Nucleus accumbens (tissue), 56 donors: ENCODE measurements around the gene DEFB131B.
"Not testable (repeated sequence)": the region's sequence is repeated elsewhere in the genome, so short reads cannot be mapped to it uniquely, and the experiment has no call there.

Experiments
- DNase-seq, 56 donors: peaks; one replicate each; lab custom pipeline; 2025; lab: John Stamatoyannopoulos, UW

Gene DEFB131B

DNA sequence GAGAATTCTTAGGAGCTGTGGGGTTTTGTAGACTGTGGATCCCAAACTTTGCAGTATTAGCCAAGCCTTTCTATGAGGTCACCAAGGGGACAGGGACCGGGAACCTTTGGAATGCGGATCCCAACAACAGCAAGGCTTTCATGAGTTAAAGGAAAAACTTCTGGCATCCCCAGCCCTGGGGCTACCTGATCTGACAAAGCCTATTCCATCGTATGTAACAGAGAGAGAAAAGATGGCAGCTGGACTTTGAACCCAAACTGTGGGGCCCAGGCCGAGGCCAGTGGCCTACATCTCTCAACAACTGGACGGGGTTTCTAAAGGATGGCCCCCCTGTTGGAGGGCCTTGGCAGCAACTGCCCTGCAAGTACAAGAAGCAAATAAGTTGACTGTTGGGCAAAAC, 32.5 kb downstream of the DEFB131B start:
- not testable (repeated sequence) for DNase-seq

GRCh38 chr11:71911321-71911985, 33.2 kb downstream of the DEFB131B start:
- not testable (repeated sequence) for DNase-seq

DNA sequence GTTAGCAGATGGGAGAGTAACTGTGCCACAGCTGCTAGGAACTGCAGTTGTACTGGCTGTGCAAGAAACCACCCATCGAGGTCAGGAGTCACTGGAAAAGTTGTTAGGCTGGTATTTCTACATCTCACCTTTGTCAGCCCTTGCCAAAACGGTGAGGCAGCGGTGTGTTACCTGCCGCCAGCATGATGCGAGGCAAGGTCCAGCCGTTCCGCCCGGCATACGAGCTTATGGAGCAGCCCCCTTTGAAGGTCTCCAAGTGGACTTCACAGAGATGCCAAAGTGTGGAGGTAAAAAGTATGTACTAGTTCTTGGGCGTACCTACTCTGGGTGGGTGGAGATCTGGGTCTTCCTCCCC, 33.7 kb downstream of the DEFB131B start:
- DNase-seq = not testable (repeated sequence)

- DNase-seq = no peak
Measured at GRCh38 chr11:71913756-71914526, 35.7 kb downstream of the DEFB131B start.

DNA sequence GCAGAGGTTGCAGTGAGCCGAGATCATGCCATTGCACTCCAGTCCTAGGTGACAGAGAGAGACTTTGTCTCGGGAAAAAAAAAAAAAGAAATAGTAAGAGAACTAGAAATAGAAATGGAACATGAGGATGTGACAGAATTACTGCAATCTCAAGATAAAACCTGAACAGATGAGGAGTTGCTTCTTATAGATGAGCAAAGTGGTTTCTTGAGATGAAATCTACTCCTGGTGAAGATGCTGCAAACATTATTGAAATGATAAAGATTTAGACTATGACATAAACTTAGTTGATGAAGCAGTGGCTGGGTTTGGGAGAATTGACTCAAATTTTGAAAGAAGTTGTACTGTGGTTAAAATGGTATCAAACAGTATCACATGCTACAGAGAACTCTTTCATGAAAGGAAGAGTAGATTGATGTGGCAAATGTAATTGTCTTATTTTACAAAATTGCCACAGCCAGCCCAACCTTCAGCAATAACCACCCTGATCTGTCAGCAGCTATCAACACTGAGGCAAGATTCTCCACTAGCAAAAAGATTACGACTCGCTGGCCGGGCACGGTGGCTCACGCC, 36.5 kb downstream of the DEFB131B start:
- no peak for DNase-seq

DNA sequence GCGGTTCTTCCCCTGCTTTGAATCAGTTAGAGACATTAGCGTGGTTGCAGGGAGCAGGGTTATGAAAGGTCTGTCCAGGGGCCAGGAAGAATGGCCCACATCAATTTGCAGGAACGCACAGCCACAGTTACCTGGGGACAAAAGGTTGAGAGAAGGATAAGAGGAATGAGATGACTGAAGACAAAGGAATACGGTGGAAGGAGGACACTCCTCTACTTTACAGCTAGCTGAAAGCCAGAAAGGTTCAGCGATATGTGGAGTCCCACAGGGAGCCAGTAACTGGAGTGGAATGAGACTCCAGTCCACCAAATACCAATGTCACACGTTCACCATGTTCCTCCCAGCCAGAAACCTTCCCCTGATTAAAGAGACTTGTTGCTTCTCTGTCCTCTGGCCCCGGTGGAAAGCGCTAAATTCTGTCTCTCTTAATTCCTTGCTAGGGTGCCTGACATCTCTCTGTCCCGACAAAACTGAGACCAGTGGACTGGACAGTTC, 39.4 kb downstream of the DEFB131B start:
- no peak for DNase-seq

DNA sequence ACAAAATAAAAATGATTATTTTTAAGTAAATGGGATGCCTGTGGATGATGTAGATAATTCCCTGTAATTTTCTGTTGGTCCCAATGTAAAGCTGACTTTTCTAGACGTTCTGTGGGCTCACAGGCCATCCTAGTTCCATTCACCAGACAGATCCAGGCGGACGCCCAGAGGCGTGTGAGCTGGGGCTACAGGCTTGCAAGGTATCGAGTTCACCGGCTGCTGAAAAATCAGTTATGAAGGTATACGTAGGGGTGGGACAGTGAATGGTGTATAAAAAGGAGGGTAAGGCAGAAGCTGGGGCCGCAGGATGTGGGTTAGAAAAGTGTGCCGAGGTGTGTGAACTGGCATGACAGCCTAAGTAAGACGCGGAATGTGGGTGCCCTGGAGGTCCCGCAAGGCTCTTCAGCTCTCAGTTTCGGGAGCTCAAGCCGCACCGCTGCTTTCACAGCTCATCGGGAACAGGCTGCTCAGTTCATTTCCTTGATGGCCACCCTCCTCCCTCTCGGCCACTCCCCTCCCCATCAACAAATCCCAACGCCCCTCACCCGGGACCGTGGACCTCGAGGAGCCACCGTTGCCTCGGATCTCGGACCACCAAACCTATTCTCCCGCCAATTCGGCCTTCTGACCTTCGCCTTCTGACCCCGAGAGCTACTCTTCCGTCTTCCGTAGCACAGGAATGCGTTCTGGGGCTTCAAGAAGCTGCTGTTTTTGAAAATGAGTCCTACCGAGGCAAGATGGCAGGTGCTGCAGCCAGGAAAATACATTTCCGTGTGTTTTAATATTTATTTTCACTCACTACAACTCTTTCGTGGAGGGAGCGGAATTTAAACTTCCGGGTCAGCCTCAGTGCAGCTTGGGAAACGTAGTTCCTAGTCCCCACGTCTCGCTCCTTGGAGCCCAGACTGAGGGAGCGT, 49.8 kb downstream of the DEFB131B start, which contains the start of gene XNDC1N:
XNDC1N (minus strand) TSS at position 775 of the 917 bp plus-strand sequence. CDS start 5,241 bp downstream, outside the sequence.
- peak in 52 of 56 donors; percentile 46 to 98 (median 85) for DNase-seq

DNA sequence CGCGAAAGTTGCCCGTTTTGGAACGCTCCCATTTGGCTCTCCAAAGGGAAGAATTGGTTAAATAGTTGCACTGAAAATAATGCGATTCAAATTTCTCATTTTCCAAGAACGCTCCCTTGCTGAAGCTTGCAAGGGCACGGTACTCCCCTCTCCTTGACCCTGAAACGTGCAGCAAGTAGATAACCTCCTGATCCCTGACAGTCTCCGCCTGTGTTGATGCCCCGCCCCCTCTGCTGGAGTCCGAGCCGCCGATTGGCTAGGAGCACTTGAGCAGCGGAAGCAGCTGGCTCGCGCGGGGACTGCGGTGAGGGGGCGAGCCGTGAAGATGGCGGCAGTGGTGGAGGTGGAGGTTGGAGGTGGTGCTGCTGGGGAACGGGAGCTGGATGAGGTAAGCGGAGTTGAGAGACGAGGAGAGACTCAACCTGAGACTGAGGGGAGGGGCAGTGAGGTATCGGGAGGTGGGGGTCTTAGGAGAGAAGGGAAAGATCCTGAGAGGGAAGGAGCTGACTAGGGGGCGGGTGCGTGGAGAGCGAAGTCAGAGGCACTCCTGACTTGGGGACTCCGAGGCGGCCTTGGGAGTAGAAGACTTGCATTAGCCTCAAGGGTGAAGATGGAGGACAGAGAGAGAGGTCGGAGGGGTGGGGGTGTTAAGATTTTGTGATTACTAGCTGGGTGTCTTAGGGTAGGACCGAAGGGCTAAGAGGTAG, 50.6 kb downstream of the DEFB131B start, which contains the start of gene RNF121:
RNF121 (plus strand) TSS at position 310 of the 707 bp plus-strand sequence; CDS start at position 326, 16 bp downstream.
- DNase-seq = peak; percentile 82 to 99 (median 95)

GRCh38 chr11:71929491-71929890, 51.2 kb downstream of the DEFB131B start:
- no peak for DNase-seq

DNA sequence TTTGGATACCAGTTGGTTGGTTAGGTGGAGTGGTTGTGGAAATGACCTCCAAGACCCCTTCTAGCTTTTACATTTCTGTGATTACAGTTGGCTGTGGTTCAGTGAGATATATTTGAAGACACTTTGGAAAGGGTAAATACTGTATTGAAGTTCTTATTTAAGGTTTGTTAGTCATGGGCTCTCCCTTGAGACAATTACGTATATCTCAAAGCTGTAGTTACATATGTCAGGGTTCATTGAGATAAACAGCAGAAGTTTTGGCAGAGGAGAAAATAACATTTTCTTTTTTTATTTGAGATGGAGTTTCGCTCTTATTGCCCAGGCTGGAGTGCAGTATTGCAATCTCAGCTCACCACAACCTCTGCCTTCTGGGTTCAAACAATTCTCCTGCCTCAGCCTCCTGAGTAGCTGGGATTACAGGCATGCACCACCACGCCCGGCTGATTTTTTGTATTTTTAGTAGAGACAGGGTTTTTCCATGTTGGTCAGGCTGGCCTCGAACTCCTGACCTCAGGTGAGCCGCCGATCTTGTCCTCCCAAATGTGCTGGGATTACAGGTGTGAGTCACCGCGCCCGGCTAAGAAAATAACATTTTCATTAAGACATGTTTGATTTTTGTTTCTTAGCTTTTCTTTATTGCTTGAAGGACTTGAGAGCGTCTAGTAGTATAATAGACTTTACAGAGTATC, 52.4 kb downstream of the DEFB131B start:
- DNase-seq = no peak

- no peak for DNase-seq
Measured at GRCh38 chr11:71931245-71931602, 53.0 kb downstream of the DEFB131B start.

- DNase-seq = no peak
Measured at GRCh38 chr11:71933141-71933933, 55.1 kb downstream of the DEFB131B start.
